ENCODE data around the gene FHOD3.

- TF ChIP-seq POLR2A (IDR thresholded peaks at IDR 0.05; ENCODE audit: low read depth, low read length), result no peak
- TF ChIP-seq TAF1 (IDR thresholded peaks at IDR 0.05; ENCODE audit: low read depth, low read length), result no peak
- TF ChIP-seq POLR2AphosphoS5 (IDR thresholded peaks at IDR 0.05; ENCODE audit: low read depth, low read length), result no peak
- no peak for TF ChIP-seq POU2F2 (IDR thresholded peaks at IDR 0.05; ENCODE audit: low read depth, low read length)
These were observed 228.4 kb downstream of the FHOD3 start for GRCh38 chr18:36525913-36526312.

Data from GM12891 (cell line).